Muscle of leg (tissue), 16 donors: ENCODE measurements around the gene FBXO22. TPM values are rescaled to one million over a fixed set of nuclear protein-coding genes. Genes with fewer than 3 reads are reported as not detected.
"Not testable (repeated sequence)": the region's sequence is repeated elsewhere in the genome, so short reads cannot be mapped to it uniquely, and the experiment has no call there.

ENCODE experiments used
- DNase-seq: peaks from one replicate; pipeline ENCODE4 v3.0.0; 2013
- H3K27ac ChIP-seq: one replicate; pipeline ENCODE4 v1.5.1; 2013; ENCODE audit warnings: mild to moderate bottlenecking, low read length, control low read depth
- H3K27me3 ChIP-seq: one replicate; pipeline ENCODE4 v1.6.1; 2013; ENCODE audit warnings: low read length; ENCODE audit not compliant: control insufficient read depth, insufficient read depth
- H3K36me3 ChIP-seq: one replicate; pipeline ENCODE4 v1.6.1; 2013; ENCODE audit warnings: low read length; ENCODE audit not compliant: control insufficient read depth, insufficient read depth
- H3K4me1 ChIP-seq: one replicate; pipeline ENCODE4 v1.6.1; 2013; ENCODE audit warnings: low read length; ENCODE audit not compliant: control insufficient read depth, insufficient read depth
- H3K4me3 ChIP-seq: one replicate; pipeline ENCODE4 v1.5.1; 2013; ENCODE audit warnings: low read length, control low read depth
- H3K9me3 ChIP-seq: replicated peaks from 2 replicates; pipeline ENCODE4 v1.6.1; 2013; ENCODE audit warnings: low read depth, low read length; ENCODE audit not compliant: control insufficient read depth
- WGBS: methylation state at CpG from one replicate; pipeline ENCODE4 v1.1.5; 2013; ENCODE audit warnings: missing lambda C conversion rate; ENCODE audit not compliant: insufficient coverage; 5-methylcytosine and 5-hydroxymethylcytosine counted together
- long read RNA-seq, 11 donors: transcript quantifications; one replicate each; lab custom pipeline, GENCODE V29; 2026
- polyA plus RNA-seq, 8 donors: library from polyadenylated mRNA; unstranded; fragments of 120-200 nt; gene quantifications; one replicate each; pipeline versions ENCODE4 v1.2.1 to v1.2.3, GENCODE V29; 2013; ENCODE audit warnings: inconsistent platforms in 1 of 8, low replicate concordance in 1 of 8; ENCODE audit not compliant: insufficient read length in 8 of 8, insufficient read depth in 1 of 8
- total RNA-seq: library from RNA; stranded (reverse); fragments of 120-200 nt; gene quantifications from one replicate; pipeline ENCODE4 v1.2.4, GENCODE V29; 2013

The FBXO22 gene
- total RNA-seq = 17.7 TPM
- polyA plus RNA-seq = 10 to 100 TPM; 18.2 to 27.5 (median 23.7) TPM
- long read RNA-seq, donor 1, full-length matches to known transcripts = 1 of 1 reads
- long read RNA-seq, donor 1, partial matches to known transcripts = 0 of 1 reads
- long read RNA-seq, donor 1, other reads (novel, unspliced or antisense) = 0 of 1 reads
- long read RNA-seq, donor 2 = 0 reads
- long read RNA-seq, donor 3, full-length matches to known transcripts = 2 of 2 reads
- long read RNA-seq, donor 3, partial matches to known transcripts = 0 of 2 reads
- long read RNA-seq, donor 3, other reads (novel, unspliced or antisense) = 0 of 2 reads
- long read RNA-seq, donor 4 = 0 reads
- long read RNA-seq, donor 5, full-length matches to known transcripts = 14 of 19 reads
- long read RNA-seq, donor 5, partial matches to known transcripts = 5 of 19 reads
- long read RNA-seq, donor 5, other reads (novel, unspliced or antisense) = 0 of 19 reads
- long read RNA-seq, donor 6, full-length matches to known transcripts = 9 of 9 reads
- long read RNA-seq, donor 6, partial matches to known transcripts = 0 of 9 reads
- long read RNA-seq, donor 6, other reads (novel, unspliced or antisense) = 0 of 9 reads
- long read RNA-seq, donor 7, full-length matches to known transcripts = 4 of 10 reads
- long read RNA-seq, donor 7, partial matches to known transcripts = 6 of 10 reads
- long read RNA-seq, donor 7, other reads (novel, unspliced or antisense) = 0 of 10 reads
- long read RNA-seq, donor 8, full-length matches to known transcripts = 4 of 4 reads
- long read RNA-seq, donor 8, partial matches to known transcripts = 0 of 4 reads
- long read RNA-seq, donor 8, other reads (novel, unspliced or antisense) = 0 of 4 reads
- long read RNA-seq, donor 9, full-length matches to known transcripts = 1 of 1 reads
- long read RNA-seq, donor 9, partial matches to known transcripts = 0 of 1 reads
- long read RNA-seq, donor 9, other reads (novel, unspliced or antisense) = 0 of 1 reads
- long read RNA-seq, donor 10, full-length matches to known transcripts = 4 of 4 reads
- long read RNA-seq, donor 10, partial matches to known transcripts = 0 of 4 reads
- long read RNA-seq, donor 10, other reads (novel, unspliced or antisense) = 0 of 4 reads
- long read RNA-seq, donor 11, full-length matches to known transcripts = 4 of 4 reads
- long read RNA-seq, donor 11, partial matches to known transcripts = 0 of 4 reads
- long read RNA-seq, donor 11, other reads (novel, unspliced or antisense) = 0 of 4 reads

DNA sequence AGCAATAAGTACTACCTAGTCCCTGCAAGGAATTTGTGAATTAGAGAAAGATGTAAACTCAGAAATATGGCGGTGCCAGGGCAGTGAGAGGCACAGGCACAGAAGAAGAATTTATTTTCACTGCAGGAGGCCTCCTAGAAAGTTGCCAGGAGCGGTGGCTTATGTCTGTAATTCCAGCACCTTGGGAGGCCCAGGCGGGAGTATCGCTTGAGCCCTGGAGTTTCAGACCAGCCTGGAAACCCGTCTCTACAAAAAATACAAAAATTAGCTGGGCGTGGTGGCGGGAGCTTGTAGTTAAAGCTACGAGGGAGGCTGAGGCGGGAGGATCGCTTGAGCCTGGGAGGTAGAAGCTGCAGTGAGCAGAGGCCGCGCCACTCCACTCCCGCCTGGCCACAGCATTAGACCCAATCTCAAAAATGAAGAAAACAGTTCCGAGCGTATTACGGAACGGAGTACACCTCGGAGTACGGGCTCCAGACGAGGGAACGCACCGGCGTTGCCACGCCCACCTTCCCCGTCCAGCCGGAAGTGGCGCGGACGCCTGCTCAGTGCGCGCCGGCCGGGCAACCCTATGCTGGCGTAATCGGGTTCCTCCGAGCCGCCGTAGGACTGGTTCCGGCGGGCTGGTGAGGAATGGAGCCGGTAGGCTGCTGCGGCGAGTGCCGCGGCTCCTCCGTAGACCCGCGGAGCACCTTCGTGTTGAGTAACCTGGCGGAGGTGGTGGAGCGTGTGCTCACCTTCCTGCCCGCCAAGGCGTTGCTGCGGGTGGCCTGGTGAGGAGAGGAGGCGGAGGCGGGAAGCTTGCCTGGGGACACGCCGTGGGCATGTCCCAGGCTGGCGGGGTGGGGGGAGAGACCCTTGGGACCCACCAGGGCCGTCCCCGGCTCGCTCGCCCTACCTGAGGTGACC lies at the start of gene FBXO22:
TSS of gene FBXO22 (plus strand) at position 548 of the 909 bp plus-strand sequence. CDS start at position 634, 86 bp downstream.
- Histone ChIP-seq H3K9me3 (no peaks in the 10 kb centered on the region), H3K4me1 (peaks cover 13% of the 10 kb centered on the region), H3K36me3 (peaks cover 10% of the 10 kb centered on the region), H3K27me3 (no peaks in the 10 kb centered on the region), H3K27ac (peak within 1 kb of the TSS; percentile 85), H3K4me3 (peak within 1 kb of the TSS; percentile 97)
- DNase-seq = peak; percentile 94
- 2% methylated on average over 54 of the region's 63 CpGs for WGBS

DNA sequence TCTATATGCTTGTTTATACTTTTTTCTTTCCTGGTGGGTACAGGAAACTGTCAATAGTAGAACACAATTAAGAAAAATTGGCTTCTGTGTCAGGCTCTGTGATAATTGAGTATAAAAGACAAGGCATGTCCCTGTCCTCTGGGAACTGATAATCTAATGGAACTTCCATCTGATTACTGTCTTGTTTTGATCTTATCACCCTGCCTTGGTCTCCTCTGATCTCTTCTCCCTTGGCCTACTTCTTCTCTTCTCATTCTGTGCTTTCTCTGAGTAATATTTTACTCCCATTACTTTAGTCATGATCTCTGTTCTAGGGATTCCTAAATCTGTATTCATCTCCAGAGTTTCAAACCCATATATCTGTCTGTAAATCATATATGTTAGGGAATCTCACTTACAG lies 45.8 kb upstream of the FBXO22 start:
- no peak for DNase-seq
- Histone ChIP-seq H3K4me1 (peaks cover 5% of the 10 kb centered on the region), H3K27ac (no peak overlapping the region), H3K36me3 (peaks cover 25% of the 10 kb centered on the region), H3K9me3 (no peaks in the 10 kb centered on the region), H3K4me3 (no peak overlapping the region), H3K27me3 (no peaks in the 10 kb centered on the region)

DNA sequence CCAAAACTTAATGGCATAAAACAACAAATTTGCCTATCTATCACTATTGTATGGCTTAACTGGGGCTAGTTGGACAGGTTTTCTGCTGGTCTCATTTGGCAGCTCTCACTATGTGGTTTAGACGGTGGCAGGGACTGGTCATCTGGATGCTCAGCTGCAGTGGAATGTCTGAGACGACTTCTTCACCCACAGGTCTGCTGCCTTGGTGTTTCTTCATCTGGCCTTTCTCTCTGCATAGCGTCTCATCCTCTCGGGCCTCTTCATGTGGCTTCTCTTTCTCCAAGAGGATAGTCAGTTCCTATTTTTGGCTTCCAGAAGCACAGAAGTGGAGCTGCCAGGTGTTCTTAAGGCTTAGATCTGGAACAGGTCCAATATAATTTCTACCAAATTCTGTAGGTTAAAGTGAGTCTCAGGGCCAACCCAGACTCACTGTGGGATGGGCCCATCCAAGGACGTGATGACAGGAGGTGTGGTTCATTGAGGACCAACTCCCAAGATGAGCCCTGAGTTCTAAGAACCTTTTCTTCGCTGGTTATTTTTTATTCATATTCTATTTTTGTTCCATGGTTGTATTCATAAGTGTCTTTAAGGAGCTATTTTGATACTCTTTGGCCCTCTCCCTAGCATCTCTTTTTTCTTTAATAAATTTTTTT lies 41.8 kb upstream of the FBXO22 start:
- Histone ChIP-seq H3K4me3 (no peak overlapping the region), H3K27me3 (no peaks in the 10 kb centered on the region), H3K36me3 (peaks cover 16% of the 10 kb centered on the region), H3K4me1 (peaks cover 5% of the 10 kb centered on the region), H3K27ac (no peak overlapping the region), H3K9me3 (no peaks in the 10 kb centered on the region)
- 60% methylated on average over 4 of the region's 6 CpGs for WGBS
- DNase-seq = peak; percentile 15

DNA sequence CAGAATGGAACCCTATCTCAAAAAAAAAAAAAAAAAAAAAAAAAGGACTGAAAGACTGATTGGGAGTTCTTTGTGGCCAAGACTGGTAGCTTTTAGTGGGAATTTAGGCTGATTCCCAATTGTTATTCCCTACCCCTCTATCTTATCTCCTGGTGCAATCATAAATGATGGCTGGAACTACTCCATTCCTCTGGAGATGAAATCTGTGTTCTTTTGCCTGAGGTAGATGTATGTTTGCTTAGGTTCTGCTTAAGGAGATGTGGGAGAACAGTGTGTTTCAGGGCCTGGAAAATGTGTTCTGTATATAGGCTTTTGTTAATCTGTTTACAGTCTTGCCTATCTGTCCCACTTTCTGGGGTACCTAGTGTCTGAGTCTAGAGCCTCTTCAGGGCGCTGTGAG lies 40.9 kb upstream of the FBXO22 start:
- Histone ChIP-seq H3K27me3 (no peaks in the 10 kb centered on the region), H3K9me3 (no peaks in the 10 kb centered on the region), H3K4me3 (no peak overlapping the region), H3K27ac (no peak overlapping the region), H3K4me1 (peaks cover 5% of the 10 kb centered on the region), H3K36me3 (peaks cover 16% of the 10 kb centered on the region)
- DNase-seq = no peak
- WGBS = 100% methylated on average over 1 of the region's 1 CpG

DNA sequence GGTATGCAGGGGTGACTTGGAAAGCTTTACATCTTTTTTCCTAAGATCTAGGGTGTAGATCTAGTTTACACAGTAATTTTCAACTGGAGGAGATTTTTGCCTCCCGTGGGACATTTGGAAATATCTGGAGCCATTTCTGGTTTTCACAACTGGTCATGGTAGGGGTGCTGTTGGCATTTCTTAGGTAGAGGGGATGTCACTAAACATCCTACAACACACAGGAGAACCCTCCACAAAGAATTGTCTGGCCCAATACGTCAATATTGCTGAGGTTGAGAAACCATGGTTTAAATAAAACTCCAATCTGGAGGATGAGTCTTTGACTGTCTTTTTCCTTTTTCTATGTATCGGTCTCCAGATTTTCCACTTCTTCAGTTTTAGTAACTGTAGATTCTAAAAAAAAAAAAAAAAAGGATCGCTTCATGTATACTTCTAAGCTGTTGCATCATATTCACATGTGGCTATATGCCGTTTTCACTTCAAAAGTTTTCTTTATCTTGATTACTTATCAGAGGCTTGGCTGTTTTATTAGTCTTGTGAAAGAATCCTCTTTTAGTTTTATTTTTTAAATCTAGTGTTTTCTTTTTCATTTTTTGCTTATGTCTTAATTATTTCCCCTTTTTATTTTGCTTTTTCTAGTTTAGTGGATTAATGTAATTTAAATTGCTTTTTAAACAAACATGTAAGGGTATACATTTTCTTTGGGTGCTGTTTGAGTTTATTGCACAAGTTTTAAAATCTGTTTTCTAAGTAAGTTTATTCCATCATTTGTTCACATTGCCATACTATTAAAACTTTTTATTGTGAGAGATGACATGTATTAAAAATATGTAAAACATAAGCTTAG lies 39.2 kb upstream of the FBXO22 start:
- WGBS = no CpG with 5 or more reads among the region's 5 CpGs

GRCh38 chr15:75866045-75866444 lies 37.6 kb upstream of the FBXO22 start:
- not testable (repeated sequence) for DNase-seq, H3K9me3 ChIP-seq, H3K4me1 ChIP-seq, H3K27me3 ChIP-seq, H3K27ac ChIP-seq, H3K4me3 ChIP-seq
- WGBS = no CpG with 5 or more reads among the region's 1 CpG
- H3K36me3 ChIP-seq = peaks cover 14% of the 10 kb centered on the region

More for the DNA sequence above, 39.2 kb upstream of the FBXO22 start:
- Histone ChIP-seq H3K4me3 (no peak overlapping the region), H3K27me3 (no peaks in the 10 kb centered on the region), H3K9me3 (no peaks in the 10 kb centered on the region), H3K4me1 (peaks cover 5% of the 10 kb centered on the region), H3K36me3 (peaks cover 13% of the 10 kb centered on the region), H3K27ac (no peak overlapping the region)
- DNase-seq = no peak

- no peak overlapping the region for H3K4me3 ChIP-seq
- no peak for DNase-seq
- H3K27ac ChIP-seq = no peak overlapping the region
- no peaks in the 10 kb centered on the region for H3K9me3 ChIP-seq
- H3K36me3 ChIP-seq = peaks cover 11% of the 10 kb centered on the region
- H3K4me1 ChIP-seq = peaks cover 2% of the 10 kb centered on the region
- H3K27me3 ChIP-seq = no peaks in the 10 kb centered on the region
These were observed 36.8 kb upstream of the FBXO22 start for GRCh38 chr15:75866916-75867315.

GRCh38 chr15:75867449-75867848 lies 36.2 kb upstream of the FBXO22 start:
- Histone ChIP-seq H3K36me3 (peaks cover 7% of the 10 kb centered on the region), H3K27me3 (no peaks in the 10 kb centered on the region), H3K9me3 (no peaks in the 10 kb centered on the region), H3K27ac (no peak overlapping the region), H3K4me1 (no peaks in the 10 kb centered on the region), H3K4me3 (no peak overlapping the region)
- DNase-seq = no peak
- WGBS = no CpG with 5 or more reads among the region's 4 CpGs
